ENCODE results near the gene CDH13. TPM values are rescaled to one million over a fixed set of nuclear protein-coding genes. Genes with fewer than 3 reads are reported as not detected.

CDH13 gene
- total RNA-seq, 1 donor from 2014 or later: 20.9 TPM

DNA sequence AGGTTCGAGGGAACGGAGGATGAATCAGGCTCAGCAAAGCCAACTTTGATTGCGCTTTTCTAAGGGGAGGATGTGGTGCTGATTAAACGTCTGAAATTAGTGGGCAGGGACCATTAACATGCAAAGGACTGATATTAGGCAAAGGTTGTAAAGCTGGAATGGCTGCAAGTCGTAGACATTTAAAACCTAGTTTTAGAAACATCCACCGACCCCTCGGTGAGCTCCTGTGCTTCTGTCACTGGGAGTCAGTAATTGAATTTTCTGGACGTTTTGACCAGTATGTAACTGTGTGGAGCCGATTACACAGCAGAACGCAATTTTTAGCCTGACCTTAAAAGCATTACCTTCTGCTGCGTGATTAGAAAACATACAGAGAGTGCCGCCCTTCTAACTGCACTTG, 960.4 kb downstream of the CDH13 start:
- H3K9ac ChIP-seq (ENCODE audit: low read depth in 1 of 3, low read length in 3 of 3): no peak overlapping the region
- H3K9me3 ChIP-seq (ENCODE audit: control insufficient read depth in 3 of 3, low read length in 3 of 3): no peaks in the 10 kb centered on the region
- H3K4me3 ChIP-seq (ENCODE audit: low read length in 3 of 3): no peak overlapping the region
- H3K27me3 ChIP-seq (ENCODE audit: control insufficient read depth in 3 of 3, insufficient read depth in 3 of 3, low read length in 3 of 3): no peaks in the 10 kb centered on the region
- H3K4me1 ChIP-seq (ENCODE audit: control insufficient read depth in 3 of 3, insufficient read depth in 3 of 3, low read length in 3 of 3): no peaks in the 10 kb centered on the region
- no peak overlapping the region for H3K27ac ChIP-seq (ENCODE audit: low read depth, low read length)
- no peaks in the 10 kb centered on the region for H3K36me3 ChIP-seq (ENCODE audit: control insufficient read depth in 3 of 3, insufficient read depth in 3 of 3, low read length in 3 of 3)

DNA sequence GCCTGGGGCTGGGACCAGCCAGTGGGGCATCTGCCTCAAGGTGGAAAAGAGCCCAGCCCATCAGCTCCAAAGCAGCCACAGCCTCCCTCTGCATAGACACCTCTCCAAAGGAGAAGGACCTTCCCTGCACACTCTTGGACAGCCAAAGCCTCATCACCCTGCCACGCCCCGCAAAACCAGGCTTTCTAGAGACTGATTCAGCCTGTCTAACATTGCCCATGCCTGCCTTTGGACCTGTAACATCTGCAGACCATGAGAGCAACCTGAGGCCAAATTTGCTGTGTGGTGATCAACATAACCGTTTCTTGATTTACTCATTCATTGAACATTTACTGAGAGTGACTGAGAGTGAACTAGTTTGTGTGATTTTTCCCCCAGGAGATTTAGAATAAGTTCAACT, 961.3 kb downstream of the CDH13 start:
- Histone ChIP-seq H3K4me3 (ENCODE audit: low read length in 3 of 3) (no peak overlapping the region), H3K4me1 (ENCODE audit: control insufficient read depth in 3 of 3, insufficient read depth in 3 of 3, low read length in 3 of 3) (no peaks in the 10 kb centered on the region), H3K27ac (ENCODE audit: low read depth, low read length) (no peak overlapping the region), H3K36me3 (ENCODE audit: control insufficient read depth in 3 of 3, insufficient read depth in 3 of 3, low read length in 3 of 3) (no peaks in the 10 kb centered on the region), H3K9ac (ENCODE audit: low read depth in 1 of 3, low read length in 3 of 3) (no peak overlapping the region), H3K9me3 (ENCODE audit: control insufficient read depth in 3 of 3, low read length in 3 of 3) (no peaks in the 10 kb centered on the region), H3K27me3 (ENCODE audit: control insufficient read depth in 3 of 3, insufficient read depth in 3 of 3, low read length in 3 of 3) (no peaks in the 10 kb centered on the region)

DNA sequence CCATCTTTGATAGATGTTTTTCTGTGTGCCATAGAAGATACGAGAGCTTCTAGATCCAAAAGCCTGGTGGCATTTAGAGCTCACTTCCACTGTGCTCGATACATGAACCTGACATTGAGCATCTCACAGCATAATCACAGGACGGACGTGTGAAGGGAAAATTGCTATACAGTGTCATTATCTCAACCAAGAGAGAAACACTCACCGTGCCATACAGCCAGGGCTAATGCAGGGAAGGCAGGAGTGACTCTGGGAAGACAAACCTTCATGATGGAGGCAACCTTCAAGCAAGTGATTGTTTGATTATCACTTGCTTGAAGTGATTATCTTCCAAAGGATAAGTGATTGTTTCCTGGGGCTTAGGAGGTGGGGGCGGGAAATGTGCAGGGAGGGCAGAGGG, 962.8 kb downstream of the CDH13 start:
- no peak overlapping the region for H3K27ac ChIP-seq (ENCODE audit: low read depth, low read length)
- H3K27me3 ChIP-seq (ENCODE audit: control insufficient read depth in 3 of 3, insufficient read depth in 3 of 3, low read length in 3 of 3): no peaks in the 10 kb centered on the region
- H3K4me1 ChIP-seq (ENCODE audit: control insufficient read depth in 3 of 3, insufficient read depth in 3 of 3, low read length in 3 of 3): no peaks in the 10 kb centered on the region
- H3K4me3 ChIP-seq (ENCODE audit: low read length in 3 of 3): no peak overlapping the region
- H3K36me3 ChIP-seq (ENCODE audit: control insufficient read depth in 3 of 3, insufficient read depth in 3 of 3, low read length in 3 of 3): no peaks in the 10 kb centered on the region
- H3K9ac ChIP-seq (ENCODE audit: low read depth in 1 of 3, low read length in 3 of 3): no peak overlapping the region
- no peaks in the 10 kb centered on the region for H3K9me3 ChIP-seq (ENCODE audit: control insufficient read depth in 3 of 3, low read length in 3 of 3)

DNA sequence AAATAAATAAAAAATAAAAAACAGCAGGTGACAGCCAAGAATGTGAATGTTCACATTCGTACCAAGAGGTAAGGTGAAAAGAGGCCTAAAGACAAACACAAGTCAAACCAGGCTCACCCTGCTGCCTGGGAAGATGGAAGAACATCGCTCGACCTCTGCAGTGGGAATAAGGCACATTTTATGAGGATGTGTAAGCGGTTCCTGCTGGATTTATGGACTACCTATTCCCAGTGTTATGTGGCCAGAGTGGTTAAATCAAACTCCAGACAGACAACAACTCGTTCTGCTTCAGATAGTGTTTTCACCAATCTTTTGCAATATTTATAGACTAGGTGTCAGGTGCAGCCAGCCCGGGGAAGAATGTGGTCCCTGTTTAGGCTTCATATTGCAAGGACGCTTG, 966.0 kb downstream of the CDH13 start:
- H3K9me3 ChIP-seq (ENCODE audit: control insufficient read depth in 3 of 3, low read length in 3 of 3): no peaks in the 10 kb centered on the region
- H3K27me3 ChIP-seq (ENCODE audit: control insufficient read depth in 3 of 3, insufficient read depth in 3 of 3, low read length in 3 of 3): no peaks in the 10 kb centered on the region
- no peak overlapping the region for H3K9ac ChIP-seq (ENCODE audit: low read depth in 1 of 3, low read length in 3 of 3)
- H3K36me3 ChIP-seq (ENCODE audit: control insufficient read depth in 3 of 3, insufficient read depth in 3 of 3, low read length in 3 of 3): no peaks in the 10 kb centered on the region
- H3K4me1 ChIP-seq (ENCODE audit: control insufficient read depth in 3 of 3, insufficient read depth in 3 of 3, low read length in 3 of 3): no peaks in the 10 kb centered on the region
- H3K27ac ChIP-seq (ENCODE audit: low read depth, low read length): no peak overlapping the region
- no peak overlapping the region for H3K4me3 ChIP-seq (ENCODE audit: low read length in 3 of 3)

DNA sequence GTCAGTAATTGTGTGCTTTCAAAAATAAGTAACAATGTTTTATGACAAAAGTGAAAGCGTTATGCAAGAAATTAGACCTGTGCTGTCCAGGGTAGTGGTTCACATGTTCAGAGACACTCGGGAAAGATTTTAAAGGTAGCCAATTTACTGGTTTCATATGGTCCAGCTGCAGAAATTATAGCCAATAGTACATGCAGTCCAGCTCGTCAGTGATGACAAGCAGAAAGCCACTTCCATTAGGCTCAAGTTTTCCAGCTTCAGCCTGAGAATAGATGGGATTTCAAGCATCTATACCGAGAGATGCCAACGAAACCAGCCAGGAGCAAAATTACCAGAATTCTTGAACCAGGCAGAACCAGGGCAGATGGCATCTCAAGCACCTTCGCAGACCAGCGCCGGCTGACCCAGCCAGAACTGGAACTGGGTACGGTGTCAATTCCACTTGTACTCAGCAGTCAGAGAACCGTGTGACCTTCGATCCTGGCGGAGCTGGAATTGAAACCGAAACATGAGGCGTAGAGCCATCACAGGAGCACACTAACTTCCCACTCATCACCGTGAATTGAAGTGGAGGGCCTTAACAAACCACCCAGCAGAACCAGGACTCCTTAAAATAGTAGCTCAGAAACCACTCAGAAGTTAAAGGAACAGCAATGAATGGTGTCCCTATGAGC, 973.2 kb downstream of the CDH13 start:
- peak overlapping the region in 1 of 3 donors; percentile 41 for H3K4me3 ChIP-seq (ENCODE audit: low read length in 3 of 3)
- no peaks in the 10 kb centered on the region for H3K27me3 ChIP-seq (ENCODE audit: control insufficient read depth in 3 of 3, insufficient read depth in 3 of 3, low read length in 3 of 3)
- no peak overlapping the region for H3K27ac ChIP-seq (ENCODE audit: low read depth, low read length)
- no peaks in the 10 kb centered on the region for H3K9me3 ChIP-seq (ENCODE audit: control insufficient read depth in 3 of 3, low read length in 3 of 3)
- H3K4me1 ChIP-seq (ENCODE audit: control insufficient read depth in 3 of 3, insufficient read depth in 3 of 3, low read length in 3 of 3): peaks cover 4 to 13% (median 10%) of the 10 kb centered on the region in 3 donors
- no peak overlapping the region for H3K9ac ChIP-seq (ENCODE audit: low read depth in 1 of 3, low read length in 3 of 3)
- no peaks in the 10 kb centered on the region for H3K36me3 ChIP-seq (ENCODE audit: control insufficient read depth in 3 of 3, insufficient read depth in 3 of 3, low read length in 3 of 3)

DNA sequence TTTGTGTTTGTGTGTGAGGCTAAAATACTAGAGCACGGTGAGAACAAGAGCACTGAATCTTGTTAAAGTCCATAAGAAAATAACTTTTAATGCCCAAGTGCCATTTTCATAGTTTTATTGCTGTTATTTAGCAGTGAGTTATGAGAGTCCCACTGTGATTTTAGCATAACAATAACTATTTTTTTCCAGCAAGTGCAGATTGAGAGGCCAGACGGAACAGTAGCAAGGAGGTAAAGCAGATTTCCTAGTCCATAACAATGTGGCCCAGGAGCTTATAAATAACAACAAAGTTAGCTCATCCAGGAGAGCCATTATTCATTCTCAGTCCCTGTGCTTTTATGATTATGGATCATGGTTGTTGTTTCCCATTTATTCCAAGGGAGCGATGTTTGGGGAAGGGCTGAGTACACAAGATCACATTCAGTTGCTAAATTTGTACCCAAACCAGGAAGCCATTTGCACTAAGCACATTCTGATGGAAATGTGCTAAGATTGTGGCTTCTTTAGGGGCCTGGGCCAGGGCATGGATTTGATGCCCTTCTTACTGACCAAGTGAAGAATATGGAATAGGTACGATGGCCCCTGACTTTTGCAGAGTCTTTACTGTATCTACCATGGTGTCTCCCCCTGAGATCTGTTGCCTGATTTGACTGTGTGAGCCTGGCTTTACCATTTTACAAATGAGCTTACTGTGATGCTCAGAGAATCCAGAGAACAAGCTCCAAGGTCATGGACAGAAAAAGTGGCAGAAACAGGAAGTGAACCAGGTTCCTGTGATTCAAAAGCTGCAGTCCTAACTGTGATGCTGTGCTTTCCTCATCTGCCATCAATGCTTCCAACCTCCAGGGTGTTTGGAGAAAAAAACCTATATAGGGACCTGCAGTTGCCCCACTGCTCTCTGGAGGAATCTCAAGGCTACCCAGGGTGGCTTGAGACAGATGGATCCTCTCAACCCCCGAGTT, 976.3 kb downstream of the CDH13 start:
- H3K4me1 ChIP-seq (ENCODE audit: control insufficient read depth in 3 of 3, insufficient read depth in 3 of 3, low read length in 3 of 3): peaks cover 4 to 13% (median 10%) of the 10 kb centered on the region in 3 donors
- no peak overlapping the region for H3K27ac ChIP-seq (ENCODE audit: low read depth, low read length)
- H3K9me3 ChIP-seq (ENCODE audit: control insufficient read depth in 3 of 3, low read length in 3 of 3): no peaks in the 10 kb centered on the region
- H3K36me3 ChIP-seq (ENCODE audit: control insufficient read depth in 3 of 3, insufficient read depth in 3 of 3, low read length in 3 of 3): no peaks in the 10 kb centered on the region
- no peaks in the 10 kb centered on the region for H3K27me3 ChIP-seq (ENCODE audit: control insufficient read depth in 3 of 3, insufficient read depth in 3 of 3, low read length in 3 of 3)
- no peak overlapping the region for H3K4me3 ChIP-seq (ENCODE audit: low read length in 3 of 3)
- no peak overlapping the region for H3K9ac ChIP-seq (ENCODE audit: low read depth in 1 of 3, low read length in 3 of 3)

DNA sequence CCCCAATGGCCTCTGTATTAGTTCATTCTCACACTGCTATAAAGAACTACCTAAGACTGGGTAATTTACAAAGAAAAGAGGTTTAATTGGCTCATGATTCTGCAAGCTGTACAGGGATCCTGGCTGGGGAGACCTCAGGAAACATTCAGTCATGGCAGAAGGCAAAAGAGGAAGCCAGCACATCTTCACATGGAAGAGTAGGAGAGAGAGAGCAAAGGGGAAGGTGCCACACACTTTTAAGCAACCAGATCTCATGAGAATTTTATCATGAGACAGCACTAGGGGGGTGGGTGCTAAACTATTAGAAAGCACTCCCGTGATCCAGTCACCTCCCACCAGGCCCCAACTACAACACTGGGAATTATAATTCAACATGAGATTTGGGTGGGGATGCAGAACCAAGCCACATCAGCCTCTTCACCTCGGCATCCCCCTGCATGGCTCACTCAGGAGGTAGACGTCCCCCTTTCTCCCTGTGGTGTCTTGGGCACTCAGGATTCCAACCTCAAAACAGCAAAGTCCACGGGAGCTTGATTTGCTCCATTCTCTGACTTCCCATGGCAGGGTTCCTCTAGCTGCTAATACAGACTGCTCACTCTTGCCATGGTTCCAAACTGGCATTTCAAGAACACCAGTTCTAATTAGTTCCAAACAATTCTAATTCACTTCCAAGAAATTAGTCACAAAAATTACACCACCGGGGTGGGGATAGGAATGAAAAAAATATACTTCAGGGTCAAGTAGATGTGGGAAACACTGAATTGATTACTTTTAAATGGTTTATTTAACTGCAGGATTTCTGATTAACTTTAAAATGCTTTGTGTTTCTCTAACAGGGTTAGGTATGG, 977.2 kb downstream of the CDH13 start:
- Histone ChIP-seq H3K36me3 (ENCODE audit: control insufficient read depth in 3 of 3, insufficient read depth in 3 of 3, low read length in 3 of 3) (no peaks in the 10 kb centered on the region), H3K9ac (ENCODE audit: low read depth in 1 of 3, low read length in 3 of 3) (no peak overlapping the region), H3K9me3 (ENCODE audit: control insufficient read depth in 3 of 3, low read length in 3 of 3) (no peaks in the 10 kb centered on the region), H3K4me1 (ENCODE audit: control insufficient read depth in 3 of 3, insufficient read depth in 3 of 3, low read length in 3 of 3) (peaks cover 4 to 9% (median 8%) of the 10 kb centered on the region in 3 donors), H3K27ac (ENCODE audit: low read depth, low read length) (no peak overlapping the region), H3K4me3 (ENCODE audit: low read length in 3 of 3) (no peak overlapping the region), H3K27me3 (ENCODE audit: control insufficient read depth in 3 of 3, insufficient read depth in 3 of 3, low read length in 3 of 3) (no peaks in the 10 kb centered on the region)

DNA sequence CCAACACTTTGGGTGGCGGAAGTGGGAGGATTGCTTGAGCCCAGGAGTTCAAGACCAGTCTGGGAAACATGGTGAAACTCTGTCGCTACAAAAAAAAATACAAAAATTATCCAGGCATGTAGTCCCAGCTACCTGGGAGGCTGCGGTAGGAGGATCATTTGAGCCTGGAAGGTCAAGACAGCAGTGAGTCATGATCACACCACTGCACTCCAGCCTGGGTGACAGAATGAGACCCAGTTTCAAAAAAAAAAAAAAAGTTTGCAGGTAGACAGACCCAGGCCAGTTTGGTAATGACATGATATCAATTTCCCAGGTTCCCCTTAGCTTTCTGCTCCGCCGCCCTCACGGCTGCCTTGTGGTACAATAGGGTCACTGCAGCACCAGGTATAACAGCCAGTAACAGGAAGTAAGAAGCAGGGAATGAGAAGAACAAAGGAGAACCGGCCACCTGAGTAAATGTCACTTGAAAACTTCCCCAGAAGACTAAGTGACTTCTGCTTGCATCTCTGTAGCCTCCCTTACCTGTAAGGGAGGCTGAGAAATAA, 979.8 kb downstream of the CDH13 start:
- Histone ChIP-seq H3K36me3 (ENCODE audit: control insufficient read depth in 3 of 3, insufficient read depth in 3 of 3, low read length in 3 of 3) (no peaks in the 10 kb centered on the region), H3K27ac (ENCODE audit: low read depth, low read length) (no peak overlapping the region), H3K27me3 (ENCODE audit: control insufficient read depth in 3 of 3, insufficient read depth in 3 of 3, low read length in 3 of 3) (no peaks in the 10 kb centered on the region), H3K4me3 (ENCODE audit: low read length in 3 of 3) (no peak overlapping the region), H3K4me1 (ENCODE audit: control insufficient read depth in 3 of 3, insufficient read depth in 3 of 3, low read length in 3 of 3) (no peaks in the 10 kb centered on the region), H3K9me3 (ENCODE audit: control insufficient read depth in 3 of 3, low read length in 3 of 3) (peaks cover 0 to 2% (median 0%) of the 10 kb centered on the region in 3 donors), H3K9ac (ENCODE audit: low read depth in 1 of 3, low read length in 3 of 3) (no peak overlapping the region)

DNA sequence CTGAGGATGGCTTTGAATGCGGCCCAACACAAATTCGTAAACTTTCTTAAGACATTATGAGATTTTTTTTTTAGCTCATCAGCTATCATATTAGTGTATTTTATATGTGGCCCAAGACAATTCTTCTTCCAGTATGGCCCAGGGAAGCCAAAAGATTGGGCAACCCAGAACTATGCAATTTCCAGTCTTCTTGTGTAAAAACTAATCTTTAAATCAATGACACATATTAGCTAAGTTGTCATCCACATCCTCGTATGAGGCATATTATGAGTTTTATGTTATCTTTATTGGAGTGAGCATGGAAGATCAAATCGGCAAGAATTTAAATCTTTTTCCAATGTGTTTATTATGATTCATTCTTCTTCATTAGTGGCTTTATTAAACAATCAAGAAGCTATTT, 982.4 kb downstream of the CDH13 start:
- H3K36me3 ChIP-seq (ENCODE audit: control insufficient read depth in 3 of 3, insufficient read depth in 3 of 3, low read length in 3 of 3): no peaks in the 10 kb centered on the region
- peaks cover 0 to 2% (median 0%) of the 10 kb centered on the region in 3 donors for H3K9me3 ChIP-seq (ENCODE audit: control insufficient read depth in 3 of 3, low read length in 3 of 3)

More for the DNA sequence above, 982.4 kb downstream of the CDH13 start:
- no peak overlapping the region for H3K4me3 ChIP-seq (ENCODE audit: low read length in 3 of 3)
- no peak overlapping the region for H3K9ac ChIP-seq (ENCODE audit: low read depth in 1 of 3, low read length in 3 of 3)
- no peaks in the 10 kb centered on the region for H3K27me3 ChIP-seq (ENCODE audit: control insufficient read depth in 3 of 3, insufficient read depth in 3 of 3, low read length in 3 of 3)
- no peaks in the 10 kb centered on the region for H3K4me1 ChIP-seq (ENCODE audit: control insufficient read depth in 3 of 3, insufficient read depth in 3 of 3, low read length in 3 of 3)
- no peak overlapping the region for H3K27ac ChIP-seq (ENCODE audit: low read depth, low read length)

All from skeletal muscle tissue (tissue), 4 donors.